Measurements from ENCODE around the gene PRR23A.
"Not testable (repeated sequence)": the region's sequence is repeated elsewhere in the genome, so short reads cannot be mapped to it uniquely, and the experiment has no call there.

PRR23A gene

GRCh38 chr3:139006051-139006716 is at the start of gene PRR23A:
Gene PRR23A (minus strand): TSS chr3:139006268. CDS start chr3:139006268, 0 bp downstream.
- no peak for DNase-seq

- DNase-seq: no peak
These were observed 46.9 kb upstream of the PRR23A start for GRCh38 chr3:139052802-139053600.

- DNase-seq: no peak
These were observed 38.5 kb upstream of the PRR23A start, which contains the start of gene PRR23C for GRCh38 chr3:139044366-139045210. Gene PRR23C (minus strand): TSS chr3:139044892. CDS start chr3:139044620, 272 bp downstream.

GRCh38 chr3:139043554-139044365 is 37.7 kb upstream of the PRR23A start:
- no peak for DNase-seq

- DNase-seq: no peak
These were observed 31.4 kb upstream of the PRR23A start for GRCh38 chr3:139037478-139037877.

- DNase-seq: no peak
These were observed 26.4 kb upstream of the PRR23A start for GRCh38 chr3:139032326-139033002.

GRCh38 chr3:139030576-139030975 is 24.5 kb upstream of the PRR23A start:
- not testable (repeated sequence) for DNase-seq

- no peak for DNase-seq
These were observed 18.9 kb upstream of the PRR23A start for GRCh38 chr3:139024968-139025367.

GRCh38 chr3:139020868-139021234 is 14.8 kb upstream of the PRR23A start, which contains the start of gene PRR23B:
Gene PRR23B (minus strand): TSS chr3:139020926. CDS start chr3:139020661, 265 bp downstream.
- DNase-seq: peak; percentile 23

GRCh38 chr3:139020036-139020867 is 14.2 kb upstream of the PRR23A start:
- DNase-seq: no peak

- no peak for DNase-seq
These were observed 10.5 kb upstream of the PRR23A start for GRCh38 chr3:139016430-139017048.

- DNase-seq: no peak
These were observed 593 bp downstream of the PRR23A start for GRCh38 chr3:139005356-139005993.

- DNase-seq: no peak
These were observed 10.4 kb downstream of the PRR23A start for GRCh38 chr3:138995706-138996105.

- no peak for DNase-seq
These were observed 18.9 kb downstream of the PRR23A start for GRCh38 chr3:138987181-138987580.

GRCh38 chr3:138985932-138986331 is 20.1 kb downstream of the PRR23A start:
- no peak for DNase-seq

GRCh38 chr3:138984816-138985215 is 21.3 kb downstream of the PRR23A start:
- DNase-seq: no peak

GRCh38 chr3:138976047-138976446 is 30.0 kb downstream of the PRR23A start:
- no peak for DNase-seq

GRCh38 chr3:138975351-138975750 is 30.7 kb downstream of the PRR23A start:
- DNase-seq: peak; percentile 91

GRCh38 chr3:138974462-138974861 is 31.6 kb downstream of the PRR23A start:
- DNase-seq: no peak

GRCh38 chr3:138972941-138973340 is 33.1 kb downstream of the PRR23A start:
- no peak for DNase-seq

All from NCI-H82 (cell line).